HG03103 (cell line): ENCODE results near the gene GMNC.

Experiments
- ATAC-seq: cut with Tn5 transposase; IDR thresholded peaks from one replicate; pipeline ENCODE4 v1.9.1; 2021; ENCODE audit warnings: low read depth; ENCODE audit not compliant: unreplicated experiment

GMNC gene

DNA sequence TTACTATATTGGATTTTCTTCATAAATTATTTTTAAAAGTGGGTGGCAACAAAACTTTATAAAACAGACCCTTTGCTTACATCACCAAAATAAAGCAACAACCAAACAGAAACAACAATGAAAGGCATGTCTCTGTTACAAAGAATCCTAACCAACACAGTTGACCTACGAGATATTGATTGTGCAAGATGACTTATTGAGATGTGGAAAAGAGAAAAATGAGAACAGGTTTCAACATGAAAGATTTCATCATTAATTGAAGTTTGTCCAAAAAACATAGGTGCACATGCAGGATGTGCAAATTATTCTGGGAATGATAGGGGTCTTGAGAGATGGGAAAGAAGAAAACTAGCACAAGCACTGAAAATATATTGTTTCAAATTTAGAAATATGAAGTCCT, 9.0 kb downstream of the GMNC start:
- ATAC-seq = no peak

DNA sequence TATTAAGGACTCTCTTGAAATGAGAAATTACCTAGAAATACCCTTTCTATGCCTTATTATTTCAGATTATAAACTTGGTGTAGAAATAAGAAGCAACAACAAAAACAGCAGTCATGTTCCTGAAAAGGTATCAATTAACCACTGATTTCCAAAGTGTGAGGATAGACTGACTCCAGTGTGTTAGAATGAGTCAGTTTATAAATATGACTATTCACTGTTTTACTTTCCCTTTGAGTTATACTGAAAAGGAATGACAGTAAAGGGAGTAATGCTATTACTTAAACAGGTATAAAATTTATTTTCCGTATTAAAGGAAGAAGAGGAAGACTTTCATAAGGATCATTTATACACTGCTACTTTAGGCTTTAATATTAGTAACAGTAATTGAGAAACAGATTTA, 12.9 kb downstream of the GMNC start:
- ATAC-seq = no peak

DNA sequence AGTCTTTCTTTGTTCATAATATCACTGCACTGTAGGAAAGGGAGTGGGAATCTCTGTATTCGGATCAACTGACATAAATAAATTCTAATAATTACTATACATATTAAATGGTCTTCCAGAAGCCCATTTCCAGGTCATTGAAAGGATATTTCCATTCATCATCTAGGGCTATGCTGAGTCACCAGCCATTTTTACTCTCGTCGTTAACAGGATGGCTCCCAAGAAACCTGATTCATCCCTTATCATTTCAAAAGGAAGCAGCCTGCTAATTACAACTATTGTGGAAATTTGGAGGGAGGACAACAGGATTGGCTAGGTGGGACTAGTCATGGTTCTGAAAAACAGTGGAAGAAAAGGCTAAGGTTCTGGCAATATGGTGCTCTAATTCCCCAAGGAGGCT, 13.6 kb downstream of the GMNC start:
- ATAC-seq = no peak

DNA sequence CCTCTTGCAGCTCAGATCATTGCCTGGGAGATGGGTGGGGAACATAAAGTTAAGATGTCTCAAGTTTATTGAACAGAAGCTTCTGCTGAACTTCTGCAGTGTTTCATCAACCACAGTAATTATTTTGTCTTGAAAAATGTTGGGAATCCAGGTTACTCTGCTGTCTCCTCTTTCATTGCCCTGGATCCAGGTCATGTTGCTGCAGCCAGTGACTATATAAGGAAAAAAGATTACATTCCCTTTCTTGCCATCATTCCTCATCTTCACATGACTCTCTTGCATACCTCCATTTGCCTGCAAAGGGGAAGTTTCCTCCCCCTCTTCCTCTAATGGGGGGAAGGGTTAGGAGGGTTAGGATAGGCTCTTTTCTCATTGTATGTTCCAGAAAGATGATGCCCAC, 15.1 kb downstream of the GMNC start:
- ATAC-seq = no peak

DNA sequence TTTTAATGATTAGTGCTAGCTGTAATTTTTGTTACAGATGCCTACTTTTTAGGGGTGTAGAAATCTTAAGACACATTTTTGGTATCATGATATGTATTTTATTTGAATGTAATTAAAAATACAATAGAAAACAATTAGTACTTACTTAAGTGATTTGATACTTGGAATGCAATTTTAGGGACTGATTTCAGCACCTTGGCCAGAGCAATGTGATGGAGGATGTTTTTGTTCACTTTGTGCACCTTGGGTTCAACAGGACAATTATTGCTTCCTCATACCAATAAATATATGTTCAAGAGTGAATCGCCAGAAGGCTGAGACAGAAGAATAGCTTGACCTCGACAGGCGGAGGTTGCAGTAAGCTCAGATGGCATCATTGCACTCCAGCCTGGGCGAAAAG, 22.3 kb downstream of the GMNC start:
- ATAC-seq = no peak

DNA sequence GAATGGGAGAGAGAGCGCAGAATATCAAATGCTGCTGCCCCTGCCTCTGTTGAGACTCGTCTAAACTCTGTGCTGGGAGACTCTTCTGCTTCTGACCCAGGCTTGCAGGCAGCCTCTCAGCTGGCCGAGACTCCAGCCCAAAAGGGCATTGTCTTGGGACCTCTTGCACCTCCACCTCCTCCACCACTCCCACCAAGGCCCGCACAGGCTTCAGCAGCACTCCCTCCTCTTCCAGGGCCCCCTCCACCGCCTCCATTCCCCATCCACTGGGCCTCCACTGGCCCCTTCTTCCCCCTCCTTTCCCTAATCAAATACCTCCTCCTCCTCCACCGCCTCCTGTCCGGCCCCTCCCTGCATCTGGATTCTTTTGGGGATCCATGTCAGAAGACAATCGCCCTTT, 31.3 kb downstream of the GMNC start:
- no peak for ATAC-seq

DNA sequence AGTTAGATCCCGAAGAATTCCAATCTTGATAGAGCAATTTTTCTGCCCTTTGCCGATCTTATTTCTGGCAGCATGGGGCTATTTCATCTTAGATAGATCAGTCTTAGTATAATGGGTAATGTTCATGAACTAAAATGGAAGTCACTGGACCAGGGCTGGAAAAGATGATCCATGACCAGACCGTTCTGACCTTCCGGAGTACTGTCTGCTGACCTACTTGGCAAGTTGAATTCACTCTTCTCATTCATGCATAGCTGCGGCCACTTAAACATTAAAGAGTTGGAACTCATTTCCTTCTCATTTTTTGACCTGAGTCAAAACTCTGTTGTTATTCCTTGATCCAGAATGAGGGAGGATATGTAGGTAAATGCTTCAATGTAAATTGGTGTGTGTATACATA, 32.5 kb downstream of the GMNC start:
- ATAC-seq = no peak

DNA sequence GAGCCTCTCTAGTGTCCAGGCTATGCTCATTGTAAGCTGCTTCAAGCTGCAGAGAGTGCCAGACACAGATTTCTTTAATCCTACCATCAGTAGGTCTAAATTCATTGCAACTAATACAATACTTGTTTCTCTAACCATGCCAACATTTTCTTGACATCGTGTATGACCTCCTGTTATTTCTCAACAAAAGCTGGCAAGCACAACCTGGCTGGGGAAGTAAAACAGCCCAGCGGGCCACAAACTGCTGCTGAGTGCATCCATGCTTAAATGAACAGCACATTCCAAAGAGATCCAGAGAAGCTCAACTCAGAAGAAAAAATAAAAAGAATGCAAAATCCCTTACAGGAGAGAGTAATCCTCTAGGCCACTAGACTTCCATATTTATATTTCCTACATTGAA, 36.5 kb downstream of the GMNC start:
- no peak for ATAC-seq

DNA sequence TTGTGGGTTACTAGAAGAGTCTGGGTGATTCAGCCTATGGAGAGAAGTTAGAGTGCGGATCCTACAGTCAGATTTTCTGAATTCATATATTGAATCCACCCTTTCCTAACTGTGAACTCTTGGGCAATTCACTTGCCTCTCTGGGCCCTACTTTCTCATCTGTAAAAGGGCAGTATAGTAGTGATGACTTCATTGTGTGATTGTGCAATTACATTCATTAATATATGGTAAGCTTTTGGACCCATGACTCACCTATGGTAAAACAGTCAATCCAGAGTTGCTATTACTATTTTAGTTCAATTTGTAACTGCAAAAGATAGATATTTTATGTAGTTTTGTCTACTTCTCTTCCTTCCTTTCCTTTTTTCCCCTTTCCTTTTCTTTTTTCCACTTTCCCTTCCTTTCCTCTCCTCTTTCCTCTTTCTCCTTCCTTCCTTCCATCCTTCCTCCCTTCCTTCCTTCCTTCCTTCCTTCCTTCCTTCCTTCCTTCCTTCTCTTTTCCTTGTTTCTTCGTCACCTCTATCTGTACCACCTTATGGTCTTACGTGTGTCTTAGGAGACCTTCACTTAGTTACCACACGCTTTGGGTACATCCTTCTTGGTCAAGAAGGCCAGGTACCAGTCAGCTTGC, 37.0 kb downstream of the GMNC start:
- no peak for ATAC-seq

DNA sequence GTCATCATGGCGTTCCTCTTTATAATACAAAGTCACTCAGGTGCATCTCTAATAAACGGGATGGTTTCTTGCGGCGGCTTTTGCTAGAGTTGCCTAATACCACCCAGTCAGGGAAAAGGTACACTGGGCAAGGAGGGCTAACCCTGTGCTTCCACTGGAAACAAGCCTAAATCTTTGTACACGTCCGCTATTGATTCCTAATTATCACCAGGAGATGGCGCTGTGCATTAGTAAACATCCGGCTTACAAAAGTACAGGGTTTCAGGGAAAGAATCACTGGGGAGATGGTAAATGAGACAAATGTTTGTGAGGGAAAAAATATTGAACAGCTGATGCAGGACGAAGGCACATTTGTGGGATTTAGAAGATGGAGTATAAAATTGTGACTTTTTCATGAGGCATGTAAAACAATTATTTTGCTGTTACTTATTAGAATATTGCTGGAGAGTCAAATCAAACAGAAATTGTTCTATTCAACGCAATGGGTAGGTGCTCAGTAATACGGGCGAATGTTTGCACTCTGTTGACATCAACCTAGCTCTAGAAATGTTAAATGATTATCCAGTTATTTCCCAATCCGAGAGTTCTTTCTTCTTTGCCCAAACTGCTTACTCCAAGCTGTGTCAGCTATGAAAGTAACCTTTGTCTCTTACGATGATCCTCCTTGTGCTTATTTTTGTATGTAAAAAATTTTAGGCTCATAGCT, 50.6 kb downstream of the GMNC start:
- peak; percentile 82 for ATAC-seq

DNA sequence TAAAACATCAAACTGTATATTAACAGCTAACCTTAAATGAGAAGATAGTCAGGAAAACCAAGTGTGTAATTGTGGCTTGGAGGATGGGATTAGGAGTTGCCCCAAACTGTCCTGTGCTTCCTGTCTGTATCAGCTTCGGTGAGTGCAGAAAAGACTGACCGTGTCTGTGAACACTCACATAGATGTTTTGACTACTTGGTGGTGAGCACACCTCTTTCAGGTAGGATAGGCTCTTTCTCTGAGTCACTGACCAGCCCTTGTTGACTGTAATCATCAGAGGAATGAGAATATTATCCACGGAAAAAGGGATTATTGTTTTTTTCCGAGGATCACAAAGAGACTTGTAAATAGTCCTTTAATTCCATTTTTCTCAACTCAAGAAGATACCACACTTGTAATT, 51.5 kb downstream of the GMNC start:
- ATAC-seq = no peak

DNA sequence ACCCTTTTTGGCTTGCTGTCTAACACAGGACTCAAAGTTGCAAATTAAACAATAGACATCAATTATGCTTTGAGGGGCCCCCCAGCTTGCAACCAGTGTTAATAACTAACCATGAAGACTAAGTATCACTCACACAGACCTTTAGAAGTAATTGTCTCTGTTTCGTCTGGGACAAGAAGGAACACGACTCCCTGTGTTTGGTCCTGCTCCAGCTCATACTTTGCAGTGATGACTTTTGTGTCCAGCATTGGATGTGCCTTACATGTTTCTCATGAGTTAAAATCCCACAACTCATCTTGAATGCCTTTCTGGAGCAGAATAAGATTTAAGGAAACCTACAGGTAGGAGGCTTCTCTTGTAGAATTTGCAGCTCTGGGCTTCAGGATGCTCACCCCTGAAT, 53.1 kb downstream of the GMNC start:
- no peak for ATAC-seq

DNA sequence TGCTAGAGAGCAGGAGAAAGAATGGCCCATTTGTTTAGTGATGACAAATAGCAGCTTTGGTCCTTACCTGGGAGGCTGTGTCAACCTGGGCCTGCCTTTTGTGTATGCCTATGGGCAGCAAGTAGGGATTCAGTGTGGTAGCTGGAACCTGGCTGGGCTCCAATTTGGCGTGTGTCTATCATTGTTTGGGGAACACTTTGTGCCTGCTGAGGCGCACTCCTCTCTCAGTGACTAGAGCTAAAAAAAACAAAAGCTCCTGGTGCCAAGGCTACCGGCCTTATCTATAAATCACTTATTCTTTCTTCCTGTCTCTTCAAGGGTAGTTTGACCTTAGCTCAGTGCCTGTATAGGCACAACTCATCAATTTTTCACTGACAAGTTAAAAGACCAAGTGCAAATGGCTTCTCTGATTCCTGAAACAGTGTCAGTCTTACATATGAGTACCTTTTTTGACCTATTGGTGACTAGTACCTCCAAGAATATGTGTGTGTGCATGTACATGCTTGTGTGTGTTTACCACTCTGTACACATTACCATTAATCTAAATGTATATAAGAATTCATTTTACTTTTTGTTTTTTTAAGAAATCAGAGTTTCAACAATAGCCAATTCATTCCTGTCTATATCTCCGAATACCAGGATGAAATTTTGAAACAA, 54.6 kb downstream of the GMNC start:
- no peak for ATAC-seq
